DOHH2 (cell line): ENCODE data around the gene POLD4.

Experiments
- H3F3A ChIP-seq: fragments of 200-600 bp; sonication (generic), shearing (Covaris generic); 2 replicates; pipeline ENCODE4 v1.6.0; 2016; ENCODE audit warnings: antibody characterized with exemption, mild to moderate bottlenecking; ENCODE audit not compliant: control insufficient read depth, insufficient read depth
- H3K27ac ChIP-seq: fragments of 200-600 bp; sonication (generic); 2 replicates; pipeline ENCODE4 v1.5.1; 2014; ENCODE audit warnings: low read depth, mild to moderate bottlenecking, low read length, moderate library complexity
- H3K27me3 ChIP-seq: fragments of 200-600 bp; sonication (generic); 2 replicates; pipeline ENCODE4 v1.6.1; 2014; ENCODE audit warnings: mild to moderate bottlenecking, low read length, mixed read lengths; ENCODE audit not compliant: control insufficient read depth
- H3K36me3 ChIP-seq: fragments of 200-600 bp; sonication (generic); 2 replicates; pipeline ENCODE4 v1.6.1; 2014; ENCODE audit warnings: mild to moderate bottlenecking, low read length, moderate library complexity, mixed read lengths; ENCODE audit not compliant: control insufficient read depth
- H3K4me1 ChIP-seq: fragments of 200-600 bp; sonication (generic); 2 replicates; pipeline ENCODE4 v1.6.1; 2014; ENCODE audit warnings: mild to moderate bottlenecking, low read length, mixed read lengths; ENCODE audit not compliant: control insufficient read depth
- H3K4me2 ChIP-seq: fragments of 200-600 bp; sonication (generic); 2 replicates; pipeline ENCODE4 v1.6.0; 2014; ENCODE audit warnings: mild to moderate bottlenecking, low read length, moderate library complexity
- H3K4me3 ChIP-seq: fragments of 200-600 bp; sonication (generic); 2 replicates; pipeline ENCODE4 v1.5.1; 2014; ENCODE audit warnings: mild to moderate bottlenecking, low read length, mixed read lengths
- H3K79me2 ChIP-seq: fragments of 200-600 bp; sonication (generic); 2 replicates; pipeline ENCODE4 v1.6.1; 2014; ENCODE audit warnings: mild to moderate bottlenecking, low read length, mixed read lengths; ENCODE audit not compliant: control insufficient read depth
- H3K9me2 ChIP-seq: fragments of 200-600 bp; sonication (generic); replicated peaks from 2 replicates; pipeline ENCODE4 v1.6.1; 2014; ENCODE audit warnings: mild to moderate bottlenecking, low read length, mixed read lengths; ENCODE audit not compliant: control insufficient read depth
- H3K9me3 ChIP-seq: fragments of 200-600 bp; sonication (generic); 2 replicates; pipeline ENCODE4 v1.6.1; 2014; ENCODE audit warnings: antibody characterized with exemption, low read length, mixed read lengths; ENCODE audit not compliant: control insufficient read depth, insufficient read depth
- H4K20me1 ChIP-seq: fragments of 200-600 bp; sonication (generic); 2 replicates; pipeline ENCODE4 v1.6.0; 2014; ENCODE audit warnings: low read depth, mild to moderate bottlenecking, antibody characterized with exemption, low read length, moderate library complexity; ENCODE audit not compliant: control insufficient read depth, insufficient read depth
- EZH2phosphoT487 ChIP-seq: fragments of 200-600 bp; sonication (generic); IDR thresholded peaks from 2 replicates; pipeline ENCODE4 v1.6.1; 2017; ENCODE audit warnings: borderline replicate concordance, mild to moderate bottlenecking, antibody characterized with exemption, low read length, moderate library complexity, mixed read lengths
- TF ChIP-seq, protein P1 (sequence below): fragments of 200-600 bp; sonication (generic); IDR thresholded peaks from one replicate; pipeline ENCODE4 v1.5.1; 2014; ENCODE audit warnings: antibody characterized with exemption, mild to moderate bottlenecking, low read depth, low read length; ENCODE audit not compliant: poor library complexity, severe bottlenecking

Gene POLD4

GRCh38 chr11:67390947-67391303, 37.6 kb upstream of the POLD4 start:
- no peak for TF ChIP-seq EZH2phosphoT487
- TF ChIP-seq, protein P1, sequence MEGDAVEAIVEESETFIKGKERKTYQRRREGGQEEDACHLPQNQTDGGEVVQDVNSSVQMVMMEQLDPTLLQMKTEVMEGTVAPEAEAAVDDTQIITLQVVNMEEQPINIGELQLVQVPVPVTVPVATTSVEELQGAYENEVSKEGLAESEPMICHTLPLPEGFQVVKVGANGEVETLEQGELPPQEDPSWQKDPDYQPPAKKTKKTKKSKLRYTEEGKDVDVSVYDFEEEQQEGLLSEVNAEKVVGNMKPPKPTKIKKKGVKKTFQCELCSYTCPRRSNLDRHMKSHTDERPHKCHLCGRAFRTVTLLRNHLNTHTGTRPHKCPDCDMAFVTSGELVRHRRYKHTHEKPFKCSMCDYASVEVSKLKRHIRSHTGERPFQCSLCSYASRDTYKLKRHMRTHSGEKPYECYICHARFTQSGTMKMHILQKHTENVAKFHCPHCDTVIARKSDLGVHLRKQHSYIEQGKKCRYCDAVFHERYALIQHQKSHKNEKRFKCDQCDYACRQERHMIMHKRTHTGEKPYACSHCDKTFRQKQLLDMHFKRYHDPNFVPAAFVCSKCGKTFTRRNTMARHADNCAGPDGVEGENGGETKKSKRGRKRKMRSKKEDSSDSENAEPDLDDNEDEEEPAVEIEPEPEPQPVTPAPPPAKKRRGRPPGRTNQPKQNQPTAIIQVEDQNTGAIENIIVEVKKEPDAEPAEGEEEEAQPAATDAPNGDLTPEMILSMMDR: no peak
- no peaks in the 10 kb centered on the region for H4K20me1 ChIP-seq
- peaks cover 31% of the 10 kb centered on the region for H3K36me3 ChIP-seq
- H3K4me1 ChIP-seq: peaks cover 35% of the 10 kb centered on the region
- peak overlapping the region; percentile 75 for H3K4me3 ChIP-seq
- H3K27ac ChIP-seq: no peak overlapping the region; the same call in 1 of the 2 replicates
- 0 out of 2 replicates have a peak, but pooled peaks cover 4% of the 10 kb centered on the region for H3F3A ChIP-seq
- peaks cover 42% of the 10 kb centered on the region for H3K79me2 ChIP-seq
- H3K27me3 ChIP-seq: no peaks in the 10 kb centered on the region
- no peaks in the 10 kb centered on the region for H3K9me2 ChIP-seq
- H3K4me2 ChIP-seq: peak overlapping the region; percentile 90
- H3K9me3 ChIP-seq: no peaks in the 10 kb centered on the region

DNA sequence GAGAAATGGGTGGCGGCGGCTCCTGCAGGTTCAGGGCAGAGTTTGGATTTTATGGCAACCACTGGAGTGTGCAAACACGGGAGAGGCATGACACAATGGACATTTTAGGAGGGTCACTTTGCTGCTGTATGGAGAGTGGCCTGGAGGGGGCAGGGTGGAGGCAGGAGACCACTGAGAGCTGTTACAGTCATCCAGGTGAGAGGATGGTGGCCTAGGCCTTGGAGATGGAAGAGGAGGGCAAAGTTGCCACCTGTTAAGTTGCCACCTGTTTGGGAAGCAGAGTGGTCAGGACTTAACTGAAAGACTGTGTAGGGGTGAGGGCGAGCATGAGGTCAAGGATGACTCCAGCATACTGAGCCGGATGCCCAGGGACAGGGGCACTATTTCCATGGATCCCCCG, 36.1 kb upstream of the POLD4 start:
- peaks cover 36% of the 10 kb centered on the region for H3K79me2 ChIP-seq
- 0 out of 2 replicates have a peak, but pooled peaks cover 3% of the 10 kb centered on the region for H3K27me3 ChIP-seq
- no peak overlapping the region for H3K27ac ChIP-seq
- peaks cover 22% of the 10 kb centered on the region for H3K36me3 ChIP-seq
- H3K9me2 ChIP-seq: no peaks in the 10 kb centered on the region
- 0 out of 2 replicates have a peak, but pooled peaks cover 2% of the 10 kb centered on the region for H3F3A ChIP-seq
- H3K9me3 ChIP-seq: no peaks in the 10 kb centered on the region
- peaks cover 35% of the 10 kb centered on the region for H3K4me1 ChIP-seq
- H4K20me1 ChIP-seq: no peaks in the 10 kb centered on the region
- no peak overlapping the region for H3K4me3 ChIP-seq
- H3K4me2 ChIP-seq: no peak overlapping the region
- TF ChIP-seq, protein P1: peak; percentile 81
- no peak for TF ChIP-seq EZH2phosphoT487

DNA sequence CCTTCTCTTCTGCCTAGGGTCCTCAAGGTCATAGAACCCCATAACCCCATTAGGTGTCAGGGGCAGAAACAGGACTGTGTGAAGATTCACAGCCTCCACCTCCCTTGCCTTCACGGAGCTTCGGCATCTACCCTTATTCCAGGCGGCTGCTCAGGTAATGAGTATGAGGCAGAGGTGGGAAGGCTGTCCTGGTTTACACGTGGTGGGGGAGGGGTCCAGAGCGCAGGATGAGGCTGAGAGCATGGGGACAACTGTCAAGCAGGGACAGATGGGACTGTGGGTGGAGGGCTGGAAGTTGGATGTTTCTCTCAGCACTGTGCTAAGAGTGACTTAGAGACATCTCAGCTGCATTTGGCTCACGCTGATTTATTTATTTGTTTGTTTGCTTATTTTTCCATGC, 34.2 kb upstream of the POLD4 start:
- H3K4me1 ChIP-seq: peaks cover 29% of the 10 kb centered on the region
- H4K20me1 ChIP-seq: no peaks in the 10 kb centered on the region
- H3K4me2 ChIP-seq: no peak overlapping the region
- H3K27me3 ChIP-seq: 0 out of 2 replicates have a peak, but pooled peaks cover 3% of the 10 kb centered on the region
- H3K36me3 ChIP-seq: peaks cover 5% of the 10 kb centered on the region
- no peaks in the 10 kb centered on the region for H3F3A ChIP-seq
- H3K4me3 ChIP-seq: no peak overlapping the region
- H3K9me3 ChIP-seq: no peaks in the 10 kb centered on the region
- TF ChIP-seq EZH2phosphoT487: no peak
- TF ChIP-seq, protein P1: no peak
- no peaks in the 10 kb centered on the region for H3K9me2 ChIP-seq
- peaks cover 22% of the 10 kb centered on the region for H3K79me2 ChIP-seq
- no peak overlapping the region for H3K27ac ChIP-seq

- TF ChIP-seq, protein P1: no peak
- TF ChIP-seq EZH2phosphoT487: no peak
- Histone ChIP-seq H3K9me3 (no peaks in the 10 kb centered on the region), H3K79me2 (peaks cover 17% of the 10 kb centered on the region), H3K4me2 (no peak overlapping the region; the same call in 1 of the 2 replicates), H3K9me2 (no peaks in the 10 kb centered on the region), H3K4me1 (peaks cover 32% of the 10 kb centered on the region), H3K36me3 (peaks cover 2% of the 10 kb centered on the region; the same call in 1 of the 2 replicates), H3K27me3 (0 out of 2 replicates have a peak, but pooled peaks cover 3% of the 10 kb centered on the region), H4K20me1 (no peaks in the 10 kb centered on the region), H3K4me3 (no peak overlapping the region), H3F3A (no peaks in the 10 kb centered on the region), H3K27ac (no peak overlapping the region)
These were observed 33.7 kb upstream of the POLD4 start for GRCh38 chr11:67387069-67387468.
